Right ventricle myocardium inferior (tissue), 1 donor: ENCODE results near the gene NKD1. TPM values are rescaled to one million over a fixed set of nuclear protein-coding genes. Genes with fewer than 3 reads are reported as not detected.
A peak's percentile ranks its signal among the peaks of the same experiment; 100 is the strongest.

Experiments used
- ATAC-seq: fragments of 200-7000 bp; cut with Tn5 transposase; one replicate; pipeline ENCODE4 v1.9.1; 2020; ENCODE audit warnings: mild to moderate bottlenecking, moderate library complexity
- DNase-seq: peaks from one replicate; pipeline ENCODE4 v3.0.0; 2021; ENCODE audit errors: missing footprints
- intact Hi-C: fragments of 100-400 bp; cut with DNase I; formaldehyde crosslinking; loops from one replicate; pipeline ENCODE4 v1.11.0; 2022
- total RNA-seq: library from RNA; stranded (reverse); fragmentation: NEBNext Ultra II Directional; extraction: Animal tissue kit (Norgen Biotek cat#: 25700); gene quantifications from one replicate; pipeline ENCODE4 v1.2.1, GENCODE V29; 2021
- donor health status: DM: no; HTN: yes; CAD: no; lungs with severe emphysema.

The NKD1 gene
- total RNA-seq, 1 donor from 2014 or later: 0.43 TPM

DNA sequence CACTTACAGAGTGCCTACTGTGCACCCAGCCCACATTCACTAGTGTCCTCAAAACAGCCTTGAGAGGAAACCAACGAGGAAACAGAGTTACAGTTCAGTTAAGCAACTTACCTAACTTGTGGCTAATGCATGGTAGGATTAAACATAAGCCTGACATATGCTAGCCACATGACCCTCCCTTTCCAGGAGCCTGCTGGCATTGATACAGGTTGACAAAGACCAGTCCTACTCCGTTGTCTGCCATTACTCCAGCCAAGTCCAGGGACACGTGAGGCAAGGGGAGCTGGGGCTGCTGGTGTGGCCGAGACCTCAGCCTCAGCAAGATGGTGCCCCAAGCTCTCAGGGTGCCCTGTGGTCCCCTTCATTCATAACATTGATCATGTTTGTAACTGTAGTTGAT is 95.0 kb downstream of the NKD1 start:
- ATAC-seq (no peak), DNase-seq (no peak)
- intact Hi-C loops: loop anchor here (10.0 kb wide), 1 partner anchor 398 kb away; no protein-coding TSS in a partner anchor

DNA sequence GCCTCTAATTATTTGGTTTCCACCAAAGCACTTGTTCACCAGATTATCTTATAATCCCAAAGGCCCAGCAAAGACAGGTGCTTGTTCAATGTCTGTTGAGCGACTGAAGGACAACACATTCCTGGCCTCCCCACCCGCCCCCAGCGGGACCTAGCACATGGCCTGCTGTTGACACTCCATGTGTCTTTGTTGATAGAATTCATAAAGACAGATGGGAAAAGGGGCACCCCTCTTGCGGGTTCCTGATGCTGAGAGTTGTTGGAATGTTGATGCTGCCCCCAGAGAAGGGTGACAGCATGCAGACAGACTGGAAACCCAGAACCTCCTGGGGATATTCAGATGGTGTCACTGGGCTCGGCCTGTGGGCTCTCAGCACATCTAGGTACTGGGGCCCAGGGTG is 96.0 kb downstream of the NKD1 start:
- ATAC-seq (no peak), DNase-seq (no peak)
- intact Hi-C loops: loop anchor here (10.0 kb wide), 1 partner anchor 399 kb away; no protein-coding TSS in a partner anchor

DNA sequence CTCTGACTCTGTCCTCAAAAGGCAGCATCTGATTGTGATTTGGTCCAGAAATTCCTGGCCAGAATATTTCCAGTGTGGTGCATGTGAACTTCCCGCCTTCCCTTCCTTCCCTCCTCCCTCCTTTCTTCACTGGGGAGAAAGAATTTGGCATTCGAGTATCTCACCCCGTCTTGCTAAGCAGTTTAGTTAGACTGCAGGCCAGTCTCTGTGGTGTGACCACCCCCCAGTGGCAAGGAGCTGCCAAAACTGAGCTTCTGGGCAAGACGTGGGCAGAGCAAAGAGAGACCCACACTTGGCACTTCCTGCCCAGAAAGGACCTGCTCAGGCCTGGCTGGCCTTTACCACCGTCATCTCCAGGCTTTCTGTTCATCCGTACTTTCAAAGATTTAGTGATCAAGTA is 96.5 kb downstream of the NKD1 start:
- peak; percentile 65 for ATAC-seq
- no peak for DNase-seq
- intact Hi-C loops: loop anchor here (10.0 kb wide), 1 partner anchor 400 kb away; no protein-coding TSS in a partner anchor

GRCh38 chr16:50645563-50646220 is 97.5 kb downstream of the NKD1 start:
- intact Hi-C loops: loop anchor here (10.0 kb wide), 1 partner anchor 401 kb away; no protein-coding TSS in a partner anchor
- no peak for ATAC-seq
- DNase-seq: no peak

DNA sequence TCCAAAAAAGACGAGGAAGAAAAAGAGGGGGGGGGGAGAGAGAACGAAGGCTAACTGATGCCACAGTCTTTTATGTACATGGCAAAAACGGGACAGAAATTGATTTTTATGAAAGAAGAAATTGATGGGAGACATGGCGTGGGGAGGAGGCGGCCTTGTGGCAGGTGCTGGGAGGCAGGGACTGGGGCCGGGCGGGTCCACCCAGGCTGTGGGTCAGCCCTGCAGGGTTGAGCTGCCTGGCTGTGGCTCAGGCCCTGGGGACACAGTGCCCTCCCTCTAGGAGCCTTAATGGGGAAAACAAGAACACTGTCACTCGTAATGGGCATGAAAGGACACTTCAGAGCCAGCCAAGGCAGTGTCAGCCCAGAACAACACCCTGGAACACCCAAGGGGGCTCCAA is 98.1 kb downstream of the NKD1 start:
- intact Hi-C loops: loop anchor here (10.0 kb wide), 1 partner anchor 402 kb away; no protein-coding TSS in a partner anchor
- ATAC-seq (no peak), DNase-seq (no peak)

DNA sequence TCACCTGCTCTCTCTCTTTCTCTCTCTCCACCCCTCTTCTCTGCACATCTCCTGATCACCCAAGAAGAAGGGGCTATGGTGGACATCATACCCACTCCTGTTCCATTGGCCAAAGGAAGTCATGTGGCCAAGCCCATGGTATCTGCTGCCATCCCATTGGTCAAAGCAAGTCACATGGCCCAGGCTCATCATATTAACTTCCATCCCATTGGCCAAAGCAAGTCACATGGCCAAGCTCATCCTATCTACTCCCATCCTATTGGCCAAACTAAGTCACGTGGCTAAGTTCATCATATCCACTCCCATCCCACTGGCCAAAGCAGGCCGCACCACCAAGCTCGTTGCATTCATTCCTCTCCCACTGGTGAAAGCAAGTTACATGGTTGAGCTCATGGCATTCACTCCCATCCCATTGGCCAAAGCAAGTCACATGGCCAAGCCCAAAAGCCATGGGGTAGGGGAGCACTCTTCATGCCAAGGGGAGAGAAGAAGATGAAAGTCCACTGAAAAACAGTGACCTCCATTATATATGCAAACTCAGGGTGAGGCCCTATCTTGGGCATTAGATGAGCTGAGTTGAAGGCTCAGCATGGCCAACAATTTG is 103.7 kb downstream of the NKD1 start:
- no peak for ATAC-seq
- intact Hi-C loops: no loop called here
- no peak for DNase-seq

DNA sequence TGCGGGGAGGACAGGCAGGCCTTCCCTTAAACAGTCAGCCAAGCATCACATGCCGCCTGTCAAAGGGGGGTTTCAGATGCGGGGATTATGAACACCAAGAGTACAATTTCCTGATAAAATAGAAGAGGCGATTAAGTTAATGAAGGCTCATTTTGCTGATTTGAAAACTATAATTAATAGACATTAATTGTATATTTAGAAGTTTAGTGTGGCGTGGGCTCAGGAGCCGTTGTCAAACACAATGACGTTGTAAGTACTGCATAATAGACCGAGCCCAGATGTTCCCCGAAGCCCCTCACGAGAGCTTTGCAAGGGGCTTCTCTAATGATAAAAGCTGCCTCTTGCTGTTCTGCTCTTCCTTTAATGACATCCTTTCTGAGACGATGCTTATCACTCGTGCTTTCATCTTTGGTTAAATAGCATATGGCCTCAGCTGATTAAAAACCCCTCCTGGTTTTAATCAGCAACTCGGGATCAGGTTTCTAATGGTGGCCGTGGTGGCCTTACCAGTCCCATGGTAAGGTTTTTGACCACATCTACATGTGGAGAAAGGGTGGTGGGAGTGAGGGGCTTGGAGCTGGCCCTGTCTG is 104.7 kb downstream of the NKD1 start:
- ATAC-seq (no peak), DNase-seq (no peak)
- intact Hi-C loops: no loop called here

DNA sequence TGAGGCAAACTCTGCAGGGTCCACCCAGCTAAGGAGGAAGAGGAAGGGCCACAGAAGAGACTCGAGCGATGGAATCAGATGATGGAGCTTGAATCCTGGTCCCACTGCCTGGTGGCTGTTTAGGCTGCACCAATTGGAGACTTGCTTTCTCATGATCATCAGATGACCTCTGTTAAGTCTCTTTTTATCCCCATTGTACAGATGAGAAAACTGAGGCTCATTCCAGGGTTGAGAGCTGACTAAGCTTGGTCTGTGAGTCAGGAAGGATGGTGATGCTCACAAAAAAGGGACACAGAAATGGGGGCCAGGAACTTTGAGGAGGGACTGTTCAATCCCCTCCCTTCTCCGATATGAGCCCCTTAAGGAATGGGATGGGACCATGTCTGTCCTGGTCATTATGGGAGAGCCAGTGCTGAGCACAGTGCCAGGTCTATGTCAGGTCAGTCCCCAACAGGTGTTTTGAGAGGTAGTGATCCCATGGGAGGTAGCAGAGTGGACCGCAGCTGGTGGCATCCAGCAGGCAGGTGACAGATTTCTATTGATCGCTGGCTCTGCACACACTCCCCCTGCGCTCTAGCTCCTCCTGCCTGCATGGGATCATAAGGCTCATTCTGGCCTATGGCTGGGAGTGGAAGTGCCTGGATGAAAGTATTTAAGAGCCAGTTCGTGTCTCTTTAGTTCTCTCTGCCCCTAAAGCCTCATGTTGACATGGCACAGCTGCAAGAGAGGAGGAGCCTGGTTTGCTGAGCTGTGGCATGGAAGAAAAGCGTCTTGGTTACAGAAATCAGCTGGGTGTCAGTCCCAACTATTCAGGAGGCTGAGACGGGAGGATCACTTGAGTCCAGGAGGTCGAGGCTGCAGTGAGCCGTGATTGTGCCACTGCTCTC is 105.7 kb downstream of the NKD1 start:
- no peak for ATAC-seq
- DNase-seq: no peak
- intact Hi-C loops: no loop called here

DNA sequence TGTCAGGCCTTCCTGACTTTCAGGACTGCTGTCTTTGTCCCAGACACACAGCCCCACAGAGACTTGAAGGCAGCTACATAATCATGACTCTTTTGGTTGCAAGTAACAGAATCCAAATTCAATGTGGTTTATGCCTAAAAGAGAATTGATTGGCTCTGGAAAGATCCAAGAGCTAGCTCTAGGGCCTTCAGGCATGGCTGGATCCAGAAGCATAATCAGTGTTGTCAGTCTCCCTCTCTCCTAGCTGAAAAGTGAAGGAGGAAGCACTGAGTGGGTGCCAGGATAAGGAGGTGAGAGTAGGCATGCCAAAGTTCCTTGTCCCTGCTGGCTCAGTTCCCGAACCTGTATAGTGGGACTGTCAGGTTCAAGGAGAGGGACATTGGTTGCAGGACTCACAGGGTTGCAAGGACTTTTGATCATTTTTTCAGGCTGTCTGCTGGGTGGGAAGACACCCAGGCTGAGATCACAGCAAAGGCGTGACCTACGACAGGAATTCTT is 107.4 kb downstream of the NKD1 start:
- DNase-seq (no peak), ATAC-seq (no peak)
- intact Hi-C loops: no loop called here

DNA sequence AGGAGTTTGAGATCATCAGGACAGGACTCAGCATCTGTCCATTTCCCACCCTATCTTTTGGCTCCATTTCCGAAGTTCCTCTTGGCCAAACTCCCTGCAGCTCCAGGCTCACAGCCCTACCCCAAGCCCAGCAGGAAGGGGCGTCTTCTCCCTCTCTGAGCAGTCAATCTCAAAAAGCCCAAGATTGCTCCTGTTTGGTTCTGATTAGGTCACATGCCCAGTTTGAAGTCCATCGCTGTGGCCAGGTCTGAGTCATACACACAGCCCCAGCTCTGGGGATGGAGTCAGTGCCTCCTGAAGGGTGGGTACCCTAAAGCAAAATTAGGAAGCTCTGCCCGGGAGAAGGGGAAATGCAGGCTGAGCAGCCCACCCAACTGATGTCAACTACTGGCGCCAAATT is 109.0 kb downstream of the NKD1 start:
- intact Hi-C loops: no loop called here
- DNase-seq (no peak), ATAC-seq (no peak)

GRCh38 chr16:50659806-50660205 is 111.6 kb downstream of the NKD1 start:
- DNase-seq (no peak), ATAC-seq (no peak)
- intact Hi-C loops: loop anchor here (10.0 kb wide), 1 partner anchor 445 kb away; no protein-coding TSS in a partner anchor

DNA sequence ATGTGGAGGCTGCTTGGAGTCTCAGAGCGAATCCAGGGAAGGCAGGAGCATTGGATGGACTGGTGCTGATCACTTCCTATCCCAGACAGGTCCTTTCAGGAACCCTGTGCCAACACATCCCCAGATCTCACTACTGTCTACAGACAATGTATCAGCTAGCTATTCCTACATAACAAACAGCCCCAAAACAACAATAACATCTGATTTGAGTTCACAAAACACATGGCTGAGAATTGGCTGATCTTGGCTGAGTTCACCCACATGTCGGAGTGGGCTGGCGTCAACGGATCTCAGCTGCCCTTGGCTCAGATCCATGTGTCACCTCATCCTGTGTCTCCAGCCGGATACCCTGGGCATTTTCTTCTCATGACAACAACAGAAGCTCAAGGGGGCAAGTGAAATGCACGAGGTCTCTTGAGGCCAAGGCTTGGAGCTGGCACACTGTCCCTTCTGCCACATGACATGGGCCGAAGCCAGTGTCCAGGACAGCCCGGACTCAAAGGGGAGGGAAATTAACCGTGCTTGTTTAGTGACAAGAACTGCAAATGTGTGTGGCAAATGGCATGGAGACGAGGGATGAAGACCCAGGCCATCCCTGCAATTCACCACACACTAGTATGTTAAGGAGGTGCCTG is 114.2 kb downstream of the NKD1 start:
- DNase-seq (no peak), ATAC-seq (no peak)
- intact Hi-C loops: loop anchor here (10.0 kb wide), 1 partner anchor 448 kb away; no protein-coding TSS in a partner anchor

DNA sequence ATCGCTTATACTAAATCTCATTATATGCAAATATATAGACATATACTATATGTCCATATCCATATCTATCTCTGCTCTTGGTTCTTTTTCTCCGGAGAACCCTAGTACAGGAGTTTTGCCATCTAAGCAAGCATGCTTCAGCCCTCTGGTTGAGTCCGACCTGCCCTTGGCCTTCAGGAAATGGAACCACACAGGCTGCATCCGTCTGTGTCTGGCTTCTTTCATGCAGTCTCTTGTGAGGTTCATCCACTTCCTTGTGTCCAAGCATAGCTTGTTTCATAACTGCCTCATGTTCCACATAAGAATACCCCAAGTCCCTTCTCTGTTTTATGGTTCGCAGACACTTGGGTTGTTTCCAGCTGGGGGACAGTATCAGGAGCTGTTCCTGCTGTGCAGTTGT is 116.1 kb downstream of the NKD1 start:
- DNase-seq (no peak), ATAC-seq (no peak)
- intact Hi-C loops: loop anchor here (10.0 kb wide), 1 partner anchor 449 kb away; no protein-coding TSS in a partner anchor

DNA sequence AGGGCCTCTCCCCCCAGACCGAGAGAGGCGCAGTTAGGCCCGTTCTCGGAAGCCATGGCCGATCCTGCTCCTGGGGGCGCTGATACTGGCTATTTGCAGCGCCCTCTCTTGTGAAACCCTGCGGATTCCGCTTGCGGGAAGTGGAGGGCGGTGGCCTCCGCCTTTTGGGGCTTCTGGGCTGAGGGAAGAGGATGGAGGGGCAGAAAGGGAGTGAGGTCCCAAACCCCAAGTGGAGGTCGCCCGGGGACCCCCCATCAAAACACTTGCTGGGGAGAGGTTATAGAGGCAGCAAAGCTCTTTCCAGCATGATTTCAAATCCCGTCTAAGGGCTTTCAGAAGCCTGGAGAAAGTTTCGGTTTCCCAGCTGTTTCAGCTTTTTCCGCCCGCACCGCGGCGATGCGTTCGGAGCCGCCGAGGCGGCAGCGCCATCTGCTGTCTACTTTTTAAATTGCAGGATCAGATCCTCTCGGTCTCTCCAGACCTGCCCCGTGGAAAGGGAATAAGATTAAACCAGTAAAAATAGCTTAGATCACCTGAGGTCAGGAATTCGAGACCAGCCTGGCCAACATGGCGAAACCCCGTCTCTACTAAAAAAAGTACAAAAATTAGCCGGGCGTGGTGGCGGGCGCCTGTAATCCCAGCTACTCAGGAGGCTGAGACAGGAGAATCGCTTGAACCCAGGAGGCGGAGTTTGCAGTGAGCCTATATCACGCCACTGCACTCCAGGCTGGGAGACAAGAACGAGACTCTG is 117.1 kb downstream of the NKD1 start:
- peak; percentile 86 for ATAC-seq
- intact Hi-C loops: loop anchor here (5.0 to 10.0 kb wide), 3 partner anchors 82 to 638 kb away; partner anchors contain the start of gene CNEP1R1
- DNase-seq: peak; percentile 88

- ATAC-seq (no peak), DNase-seq (no peak)
- intact Hi-C loops: loop anchor here (2.0 to 10.0 kb wide), 4 partner anchors 80 to 640 kb away; partner anchors contain the start of gene CNEP1R1
Measured at GRCh38 chr16:50666658-50667496, 118.7 kb downstream of the NKD1 start.

- DNase-seq (no peak), ATAC-seq (no peak)
- intact Hi-C loops: loop anchor here (2.0 to 10.0 kb wide), 4 partner anchors 80 to 640 kb away; partner anchors contain the start of gene CNEP1R1
Measured at GRCh38 chr16:50667497-50668367, 119.5 kb downstream of the NKD1 start.
